HUDEP-2 (cell line): ENCODE data around the gene MIPEP.
"Not testable (repeated sequence)": the region's sequence is repeated elsewhere in the genome, so short reads cannot be mapped to it uniquely, and the experiment has no call there.

ENCODE experiments used
- DNase-seq, 76 experiments: peaks; one replicate each; lab custom pipeline; 2025; ENCODE audit not compliant: unreplicated experiment in 76 of 76; lab: John Stamatoyannopoulos, UW

The MIPEP gene

DNA sequence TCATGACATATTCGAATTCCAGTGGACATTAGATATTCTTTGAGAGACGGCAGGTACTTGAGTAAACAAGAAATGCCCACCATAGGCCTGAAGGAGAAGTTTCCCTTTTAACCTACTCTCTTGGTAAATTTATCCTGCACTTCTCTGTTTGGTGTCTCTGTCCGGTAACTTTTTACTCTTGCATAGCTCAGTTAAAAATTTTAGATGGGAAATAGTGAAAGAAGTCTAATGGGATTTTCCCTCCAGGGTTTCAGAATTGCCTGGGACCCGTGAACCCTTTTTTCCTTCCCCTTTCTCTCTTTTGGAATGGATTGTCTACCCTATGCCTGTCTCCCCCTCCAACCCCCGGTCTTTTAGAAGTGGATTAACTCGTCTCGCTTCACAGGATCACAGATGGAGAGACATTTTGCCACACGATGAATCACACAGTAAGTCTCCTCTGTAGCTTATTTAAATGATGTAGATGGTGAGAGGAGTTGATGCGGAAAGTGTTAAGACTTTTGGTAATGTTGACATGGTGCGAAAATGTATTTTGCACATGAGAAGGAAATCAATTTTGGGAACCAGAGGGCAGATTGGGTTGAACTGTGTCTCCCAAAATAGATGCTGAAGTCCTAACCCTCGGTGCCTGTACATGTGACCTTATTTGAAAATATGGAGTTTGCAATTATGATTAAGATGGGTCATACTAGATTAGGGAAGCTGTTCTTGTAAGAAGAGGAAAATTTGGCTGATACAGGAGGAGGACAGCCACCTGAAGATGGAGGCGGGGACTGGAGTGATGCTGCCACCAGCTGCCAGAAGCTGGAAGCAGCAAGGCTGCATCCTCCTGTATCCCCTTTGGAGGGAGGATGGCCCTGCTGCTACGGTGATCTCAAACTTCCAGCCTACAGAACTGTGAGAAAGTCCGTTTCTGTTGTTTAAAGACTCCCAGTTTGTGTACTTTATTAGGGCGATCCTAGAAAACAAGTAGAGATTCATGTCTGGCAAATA is 711 bp upstream of the MIPEP start:
- no peak for DNase-seq

DNA sequence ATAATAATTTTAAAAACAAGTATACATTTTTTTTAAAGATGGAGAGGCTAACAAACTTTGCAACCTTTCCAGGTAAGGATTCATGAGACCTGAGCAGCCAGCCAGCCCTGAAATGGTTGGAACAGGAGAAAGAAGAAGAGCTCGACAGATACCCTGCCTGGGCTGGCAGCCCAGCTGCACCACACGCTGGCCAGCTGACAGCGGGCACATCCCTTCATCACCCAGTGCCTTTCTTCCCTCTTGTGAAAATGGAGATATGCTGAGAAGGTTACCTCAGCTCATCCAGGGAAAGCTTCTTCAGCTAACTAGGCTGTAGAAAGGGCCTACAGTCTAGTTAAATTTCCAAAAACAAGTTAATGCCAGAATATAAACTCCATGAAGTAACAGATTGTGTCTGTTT is 4.8 kb downstream of the MIPEP start:
- DNase-seq, result not testable (repeated sequence)

DNA sequence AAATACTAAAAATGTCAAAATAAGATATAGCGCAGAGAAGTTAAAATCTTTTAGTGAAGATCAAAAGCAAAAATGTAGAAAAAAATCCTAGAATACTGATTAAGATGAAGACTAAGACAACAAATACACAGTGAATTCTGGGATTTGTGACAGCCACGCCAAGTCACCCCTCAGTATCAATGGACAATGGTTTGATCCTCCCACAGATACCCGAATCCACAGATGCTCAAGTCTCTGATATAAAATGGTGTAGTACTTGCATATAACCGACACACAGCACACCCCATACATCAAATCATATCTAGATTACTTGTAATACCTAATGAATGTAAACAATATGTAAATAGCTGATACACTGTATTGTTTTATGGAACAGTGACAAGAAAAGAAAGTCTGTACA is 5.9 kb downstream of the MIPEP start:
- DNase-seq, result no peak

DNA sequence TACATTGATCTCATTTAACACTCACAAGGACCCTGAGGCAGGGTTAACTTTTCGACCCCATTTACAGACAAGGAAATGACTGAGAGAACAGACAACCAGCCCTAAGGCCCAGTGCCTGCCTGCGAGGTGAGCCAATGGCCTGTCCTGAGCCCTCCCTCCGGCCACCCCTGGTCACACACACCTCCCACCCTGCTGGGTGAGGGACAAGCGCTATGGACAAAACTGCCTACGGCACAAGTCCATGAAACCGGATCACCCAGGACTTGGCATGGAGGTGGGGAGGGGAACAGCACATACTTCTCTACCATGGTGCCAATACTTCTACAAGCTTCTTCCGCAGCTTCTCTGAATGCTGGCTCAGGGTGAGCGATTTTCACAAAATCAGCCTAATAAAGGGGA is 7.8 kb downstream of the MIPEP start:
- not testable (repeated sequence) for DNase-seq

DNA sequence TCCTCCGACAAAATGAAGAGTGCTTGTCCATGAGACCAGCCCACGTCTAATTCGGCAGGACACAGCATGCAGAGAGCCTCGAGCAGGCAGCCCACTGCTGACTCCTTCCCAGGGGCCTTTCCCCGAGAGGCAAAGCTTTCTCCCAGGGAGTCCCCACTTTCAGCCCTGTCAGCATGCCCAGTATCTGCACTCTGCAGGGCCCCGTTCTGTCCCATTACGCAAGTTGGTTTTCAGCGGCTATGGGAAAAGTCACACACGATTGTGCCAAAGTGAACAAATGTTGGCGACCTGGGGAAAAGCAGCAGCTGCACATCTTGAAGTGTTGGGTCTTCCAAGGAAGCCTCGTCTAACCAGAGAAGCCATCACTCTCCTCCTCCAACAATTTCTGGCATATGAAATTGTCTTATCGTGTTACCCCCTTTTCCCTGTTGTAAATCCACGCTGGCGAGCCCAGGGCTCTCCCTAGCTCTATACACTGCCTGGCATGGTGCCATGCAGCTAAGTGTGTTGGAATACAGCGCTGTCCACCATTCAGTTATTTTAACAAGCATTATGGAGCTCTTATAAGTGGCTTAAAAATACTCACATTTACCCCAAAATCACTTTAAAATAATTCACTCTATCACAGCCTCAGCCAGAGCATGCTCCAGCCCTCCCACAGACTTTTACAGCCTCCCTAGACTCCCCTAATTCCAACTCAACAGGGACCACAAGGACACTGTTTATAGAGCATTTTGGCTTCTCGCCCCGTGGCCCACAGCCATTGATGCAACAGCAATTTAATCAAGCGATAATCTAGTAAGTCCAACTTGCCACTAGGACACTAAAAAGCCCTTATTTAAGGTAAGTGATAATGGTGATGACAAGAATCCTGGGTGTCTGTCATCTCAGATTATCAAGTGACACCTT is 8.5 kb downstream of the MIPEP start:
- DNase-seq, result not testable (repeated sequence)

DNA sequence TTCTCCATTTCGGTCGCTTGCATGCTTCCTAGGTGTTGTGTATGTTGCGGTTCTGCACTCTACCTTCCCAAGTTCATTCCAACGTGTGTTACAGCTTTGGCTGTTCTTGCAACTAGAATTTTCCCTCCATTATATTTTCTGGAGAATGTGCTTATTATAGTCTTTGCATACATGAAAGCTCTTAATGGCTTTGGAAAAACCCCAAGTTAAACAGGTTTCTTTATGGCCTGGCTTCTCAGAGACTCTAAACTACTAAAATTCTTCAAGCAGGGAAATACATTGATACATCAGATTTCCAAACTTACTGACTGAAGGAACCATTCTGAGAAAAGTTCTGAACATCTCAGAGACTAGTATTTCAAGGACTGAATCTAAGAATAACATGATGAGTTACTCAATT is 11.9 kb downstream of the MIPEP start:
- no peak for DNase-seq

DNA sequence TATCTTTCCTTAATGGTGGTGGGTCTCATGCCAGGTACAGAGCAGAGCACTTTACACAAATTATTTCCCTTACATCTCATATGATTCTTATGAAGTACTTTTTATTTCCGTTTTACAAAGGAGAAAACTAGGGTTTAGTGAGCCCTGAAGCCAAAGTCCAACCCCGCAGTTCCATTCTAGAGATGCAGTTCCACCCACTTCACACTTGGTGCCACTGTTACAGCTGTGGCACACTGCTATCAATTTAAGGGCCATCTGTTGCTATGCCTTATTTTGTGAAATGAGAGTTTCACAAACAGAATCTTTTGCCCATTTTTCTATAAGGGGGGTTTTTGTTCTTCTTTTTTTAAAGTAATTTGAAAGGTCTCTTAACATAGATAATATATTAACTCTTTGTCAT is 12.9 kb downstream of the MIPEP start:
- peak in 8 of 76 experiments; percentile 6 to 43 (median 23) for DNase-seq

DNA sequence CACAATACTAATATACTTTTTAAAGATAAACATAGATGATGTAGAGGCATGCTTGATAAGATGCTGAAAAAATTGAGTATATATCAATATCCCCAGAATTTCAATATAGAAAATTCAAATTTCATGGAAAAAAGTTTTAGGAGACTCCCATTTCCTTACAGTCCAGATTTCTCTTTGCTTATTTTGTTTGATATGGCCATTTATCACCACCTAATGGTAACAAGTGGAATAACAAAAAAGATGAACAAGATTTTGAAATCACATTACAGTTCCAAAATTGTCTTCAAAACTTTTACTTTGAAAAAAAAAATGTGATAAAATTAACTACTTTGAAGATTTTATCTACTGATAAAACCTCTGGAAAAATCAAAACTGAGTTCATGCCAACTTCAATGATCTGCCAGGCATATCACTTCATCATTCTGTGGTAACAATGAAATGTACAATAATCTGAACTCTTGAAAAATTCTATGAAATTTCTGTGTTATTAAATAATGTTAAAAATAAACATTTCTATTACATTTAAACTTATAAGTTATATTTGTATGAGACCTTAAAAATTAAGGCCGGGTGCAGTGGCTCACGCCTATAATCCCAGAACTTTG is 17.5 kb downstream of the MIPEP start:
- peak in 6 of 76 experiments; percentile 6 to 27 (median 10) for DNase-seq

DNA sequence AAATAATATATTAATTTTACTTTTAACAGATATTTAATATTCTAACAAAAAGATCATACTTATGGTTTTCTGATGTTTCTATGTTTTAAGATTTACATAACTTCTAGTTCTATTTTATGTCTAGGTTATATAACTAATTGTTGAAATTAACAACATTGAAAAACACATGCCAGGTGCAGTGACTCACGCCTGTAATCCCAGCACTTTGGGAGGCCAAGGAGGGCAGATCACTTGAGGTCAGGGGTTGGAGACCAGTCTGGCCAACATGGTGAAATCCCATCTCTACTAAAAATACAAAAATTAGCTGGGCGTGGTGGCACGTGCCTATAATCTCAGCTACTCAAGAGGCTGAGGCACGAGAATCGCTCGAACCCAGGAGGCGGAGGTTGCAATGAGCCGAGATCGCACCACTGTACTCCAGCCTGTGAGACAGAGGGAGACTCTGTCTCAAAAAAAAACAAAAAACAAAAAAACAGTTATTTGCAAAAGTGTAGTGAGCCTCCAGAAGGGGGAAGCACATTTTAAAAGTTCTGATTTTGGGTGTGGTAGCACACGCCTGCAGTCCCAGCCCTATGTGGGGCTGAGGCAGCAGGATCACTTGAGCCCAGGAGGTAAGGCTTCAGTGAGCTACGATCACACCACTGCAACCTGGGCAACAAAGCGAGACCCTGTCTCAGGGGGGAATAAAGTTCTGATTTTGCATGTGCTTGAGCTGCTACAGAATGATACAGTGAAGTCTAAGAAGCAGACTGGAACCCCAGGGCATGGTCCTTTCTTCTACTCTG is 18.7 kb downstream of the MIPEP start:
- DNase-seq, result peak in 12 of 76 experiments; percentile 2 to 34 (median 18)

DNA sequence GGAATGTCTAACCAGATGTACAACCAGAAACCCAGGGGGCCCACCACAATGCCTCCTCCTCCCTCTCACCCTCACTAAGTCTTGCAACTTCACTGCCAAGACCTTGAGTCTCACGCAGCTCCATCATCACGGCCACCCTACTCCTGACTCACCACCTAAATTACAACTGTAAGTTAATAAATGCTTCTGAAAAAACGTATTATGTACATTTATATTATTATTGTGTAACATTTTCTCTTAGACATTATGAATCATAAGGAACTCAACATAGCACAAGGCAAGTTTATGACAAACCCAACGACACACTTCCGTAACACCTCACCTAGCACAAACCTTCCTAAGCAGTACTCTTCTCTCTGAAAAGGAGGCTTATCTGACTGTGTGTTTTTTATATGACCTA is 20.7 kb downstream of the MIPEP start:
- no peak for DNase-seq

DNA sequence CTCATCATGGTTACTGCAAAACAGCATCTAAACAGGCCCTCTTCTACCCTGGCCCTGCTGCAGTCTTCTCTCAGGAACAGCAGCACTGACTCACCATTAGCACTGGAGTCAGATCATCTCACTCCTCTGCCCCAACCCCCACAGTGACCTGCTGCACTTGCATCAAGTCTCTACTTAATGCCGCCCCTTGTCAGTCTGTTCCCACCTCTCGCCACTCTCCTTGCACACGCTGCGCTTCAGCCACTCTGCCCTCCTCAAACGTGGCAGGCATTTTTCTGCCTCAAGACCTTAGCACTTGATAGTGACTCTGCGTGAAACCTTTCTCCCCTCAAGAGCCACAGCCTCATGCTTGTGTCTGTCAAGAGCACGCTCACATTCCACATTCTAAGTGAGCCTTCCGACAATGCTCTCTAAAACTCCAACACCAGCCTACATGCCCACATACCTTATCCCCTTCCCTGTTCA is 22.1 kb downstream of the MIPEP start:
- peak in 26 of 76 experiments; percentile 1 to 68 (median 34) for DNase-seq

DNA sequence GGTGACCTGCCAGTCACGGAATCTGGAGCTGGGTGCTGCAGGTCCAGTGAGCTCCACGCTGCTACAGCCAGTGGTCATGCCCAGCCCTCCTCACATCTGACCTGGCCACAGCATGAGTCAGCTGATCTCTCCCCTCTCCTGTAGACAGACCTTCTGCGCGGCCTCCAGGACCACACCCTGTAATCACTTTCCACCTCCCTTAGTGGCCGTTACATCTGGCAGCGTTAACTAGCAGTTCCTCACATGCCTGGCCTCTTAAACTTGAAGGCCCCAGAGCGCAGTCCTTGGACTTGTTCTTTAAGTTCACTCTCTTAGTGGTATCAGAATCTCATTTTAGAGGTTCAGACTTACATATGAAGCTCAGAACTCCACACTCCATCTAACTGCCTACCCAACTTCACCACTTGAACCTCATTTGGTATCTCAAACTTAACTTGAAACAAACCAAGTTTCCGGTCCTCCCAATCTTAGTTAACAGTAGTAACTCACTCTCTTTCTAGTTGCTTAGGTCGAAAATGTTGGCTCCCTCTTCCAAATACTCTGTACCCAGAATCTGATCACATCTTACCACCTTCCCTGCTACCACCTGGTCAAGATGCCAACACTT is 22.7 kb downstream of the MIPEP start:
- peak in 73 of 76 experiments; percentile 18 to 91 (median 64) for DNase-seq

DNA sequence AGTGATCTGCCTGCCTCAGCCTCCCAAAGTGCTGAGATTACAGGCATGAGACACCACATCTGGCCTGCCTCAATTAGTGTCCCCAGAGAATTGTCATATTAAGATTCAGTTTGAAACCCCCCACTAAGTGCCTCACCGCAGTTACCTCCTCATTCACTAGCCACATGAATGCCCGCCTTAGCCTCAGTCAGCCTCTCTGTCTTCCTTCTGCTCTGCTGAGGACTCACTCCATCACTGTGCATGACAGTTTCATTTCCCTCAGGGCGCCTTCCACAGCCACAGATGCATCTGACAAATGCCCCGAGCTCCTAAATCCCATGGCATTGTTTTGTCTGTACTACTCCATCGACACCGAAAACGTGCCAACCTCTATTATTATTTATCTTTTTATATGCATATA is 23.3 kb downstream of the MIPEP start:
- DNase-seq, result peak in 2 of 76 experiments; percentile 29 to 42

DNA sequence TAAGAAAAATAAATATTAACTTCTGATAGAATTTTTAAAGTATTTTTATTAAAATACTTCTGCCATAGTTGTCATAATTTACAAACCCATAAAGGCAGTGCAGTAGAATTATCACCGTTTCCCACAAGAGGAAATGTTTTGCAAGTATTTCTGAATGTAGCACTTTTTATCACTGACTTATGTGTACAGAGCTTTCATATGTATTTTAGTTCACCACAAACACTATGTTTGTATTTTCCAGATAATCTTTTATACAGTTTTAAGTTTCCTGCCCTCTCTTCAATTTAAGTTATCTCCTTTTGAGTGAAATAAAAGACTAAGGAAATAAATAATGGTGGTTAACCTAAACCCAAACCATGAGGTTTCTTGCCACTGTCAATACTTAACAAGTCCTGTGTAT is 24.2 kb downstream of the MIPEP start:
- no peak for DNase-seq

DNA sequence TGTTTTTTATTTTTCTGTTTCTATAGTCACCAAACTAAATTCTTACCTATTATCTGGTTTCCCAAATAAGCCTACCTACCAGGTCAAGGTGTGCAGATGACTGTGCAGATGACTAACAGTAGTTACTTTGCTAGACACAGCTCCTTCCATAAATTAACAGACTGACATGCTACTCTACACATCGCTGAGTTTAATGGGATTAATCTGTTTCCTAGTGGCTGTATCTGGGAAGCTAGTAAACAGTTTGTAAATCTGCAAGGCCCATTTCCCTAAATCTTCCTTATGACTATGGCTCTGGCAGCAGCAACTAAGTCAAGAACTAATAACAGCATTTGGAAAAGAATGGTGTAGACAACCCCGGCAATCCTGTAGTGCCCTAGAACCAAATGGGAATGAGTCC is 27.9 kb downstream of the MIPEP start:
- DNase-seq, result no peak

DNA sequence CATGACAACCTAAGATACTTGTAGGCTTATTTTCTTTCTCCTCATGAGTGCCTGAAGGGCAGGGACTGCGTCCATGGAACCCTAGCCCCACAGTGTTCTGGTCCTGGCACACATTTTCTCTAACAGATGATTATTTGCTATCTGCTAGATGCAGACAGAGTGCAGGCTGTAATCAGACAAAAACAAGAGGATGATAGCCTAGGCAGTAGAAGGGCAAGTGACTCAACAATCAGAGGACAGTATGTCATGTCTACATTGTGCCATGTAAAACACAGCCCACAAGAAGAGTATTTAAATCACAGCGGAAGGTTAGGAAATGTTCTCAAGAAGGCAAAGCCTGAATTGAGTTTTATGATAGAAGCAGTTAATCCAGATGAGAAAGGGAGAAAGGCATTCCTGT is 29.3 kb downstream of the MIPEP start:
- peak in 67 of 76 experiments; percentile 13 to 95 (median 73) for DNase-seq

DNA sequence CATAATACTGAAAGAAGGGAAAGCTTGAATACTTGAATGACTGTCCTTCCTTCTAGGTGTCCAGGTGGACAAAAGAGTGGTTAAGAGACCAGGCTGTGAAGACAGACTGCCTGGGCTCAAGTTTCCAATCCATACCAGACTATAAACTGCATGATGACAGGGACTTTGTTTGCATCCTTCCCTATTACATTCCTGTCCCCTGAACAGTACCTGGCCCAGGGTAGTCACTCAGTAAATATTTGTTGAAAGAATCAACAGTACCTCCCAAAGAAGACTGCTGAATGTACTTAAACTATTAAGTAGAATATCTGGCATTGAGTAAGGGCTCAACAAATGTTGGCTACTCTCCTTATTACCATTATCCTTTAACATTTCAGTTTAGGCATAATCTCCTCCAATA is 29.7 kb downstream of the MIPEP start:
- DNase-seq, result peak in 3 of 76 experiments; percentile 12 to 59 (median 17)

DNA sequence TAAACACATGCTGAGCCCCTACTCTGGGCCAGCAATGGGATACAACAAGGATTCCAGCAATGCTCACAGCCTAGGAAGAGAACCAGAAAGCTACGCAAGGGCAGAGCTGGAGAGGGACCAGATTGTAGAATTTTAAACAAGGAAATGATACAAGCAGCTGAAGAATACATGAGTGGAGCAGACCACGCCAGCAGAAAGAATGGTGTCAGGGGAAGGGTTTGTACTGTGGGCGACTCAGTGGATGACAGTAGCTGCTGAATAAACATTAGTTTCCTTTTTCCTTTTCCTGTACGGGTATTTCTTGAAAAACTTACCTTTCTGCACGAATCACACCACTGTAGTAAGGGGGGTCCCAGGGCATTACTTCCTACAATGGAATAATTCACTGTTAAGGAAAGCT is 30.7 kb downstream of the MIPEP start:
- no peak for DNase-seq

DNA sequence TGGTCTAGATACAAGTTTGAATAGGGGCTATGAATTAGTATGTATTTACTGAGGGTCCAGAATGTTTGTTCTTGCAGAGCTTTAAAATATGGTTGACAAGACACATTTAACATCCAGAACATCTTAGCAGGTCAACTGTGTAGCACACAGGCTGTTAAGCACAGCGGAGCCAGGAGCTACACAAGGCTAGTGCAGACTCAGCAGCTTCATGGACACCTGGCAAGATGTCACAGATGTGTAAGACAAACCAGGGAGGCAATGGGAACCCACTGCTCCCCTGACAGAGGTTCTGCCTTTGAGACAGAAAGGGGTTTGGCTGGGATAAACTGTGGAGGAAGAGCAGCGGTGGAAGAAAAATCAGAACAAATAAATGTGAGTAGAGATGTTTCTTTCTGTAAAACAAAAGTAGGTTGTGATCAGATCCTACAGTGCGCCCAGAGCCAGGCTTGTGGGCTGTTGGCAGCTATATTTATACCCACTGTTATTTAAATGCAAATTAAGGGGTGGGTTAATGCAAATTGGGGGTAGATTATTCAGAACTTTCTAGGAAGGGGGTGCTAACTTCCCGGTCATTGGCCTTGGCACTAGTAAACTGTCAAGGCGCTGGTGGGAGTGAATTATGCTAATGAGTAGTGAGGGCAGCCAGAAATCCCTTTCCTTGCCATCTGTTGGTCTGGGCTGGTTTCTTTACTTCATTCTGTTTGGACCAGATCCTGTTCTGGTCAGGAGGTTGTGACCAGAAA is 33.0 kb downstream of the MIPEP start:
- no peak for DNase-seq
